Retinal pigment epithelial cell (primary cell): ENCODE results near the gene GSTT2B.
A peak's percentile ranks its signal among the peaks of the same experiment; 100 is the strongest.
"Not testable (repeated sequence)": the region's sequence is repeated elsewhere in the genome, so short reads cannot be mapped to it uniquely, and the experiment has no call there.

Source experiments
- DNase-seq: peaks from one replicate; pipeline ENCODE4 v3.0.0-alpha.2; 2010; ENCODE audit warnings: low read depth
- H3K4me3 ChIP-seq: 2 replicates; pipeline ENCODE4 v1.5.1; 2011; ENCODE audit warnings: mild to moderate bottlenecking, low read length, control low read depth, moderate library complexity
- TF ChIP-seq, protein P1 (sequence below): conservative IDR thresholded peaks from 2 replicates; pipeline ENCODE4 v1.5.1; 2011; ENCODE audit warnings: low read depth, low read length, control low read depth, inconsistent platforms

The GSTT2B gene

DNA sequence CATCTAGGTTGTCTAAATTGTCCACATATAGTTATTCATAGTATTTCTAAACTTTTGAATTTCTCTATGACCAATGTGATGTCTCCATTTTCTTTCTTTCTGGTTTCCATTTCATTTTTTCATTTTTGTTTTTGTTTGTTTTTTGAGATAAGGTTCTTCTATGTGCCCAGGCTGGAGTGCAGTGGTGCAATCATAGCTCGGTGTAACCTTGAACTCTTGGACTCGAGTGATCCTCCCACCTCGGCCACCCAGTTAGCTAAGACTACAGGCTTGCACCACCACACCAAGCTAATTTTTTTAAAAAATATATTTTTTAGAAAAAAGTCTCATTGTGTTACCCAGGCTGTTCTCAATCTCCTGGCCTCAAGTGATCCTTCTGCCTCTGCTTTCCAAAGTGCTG is 36.1 kb upstream of the GSTT2B start:
- TF ChIP-seq, protein P1, sequence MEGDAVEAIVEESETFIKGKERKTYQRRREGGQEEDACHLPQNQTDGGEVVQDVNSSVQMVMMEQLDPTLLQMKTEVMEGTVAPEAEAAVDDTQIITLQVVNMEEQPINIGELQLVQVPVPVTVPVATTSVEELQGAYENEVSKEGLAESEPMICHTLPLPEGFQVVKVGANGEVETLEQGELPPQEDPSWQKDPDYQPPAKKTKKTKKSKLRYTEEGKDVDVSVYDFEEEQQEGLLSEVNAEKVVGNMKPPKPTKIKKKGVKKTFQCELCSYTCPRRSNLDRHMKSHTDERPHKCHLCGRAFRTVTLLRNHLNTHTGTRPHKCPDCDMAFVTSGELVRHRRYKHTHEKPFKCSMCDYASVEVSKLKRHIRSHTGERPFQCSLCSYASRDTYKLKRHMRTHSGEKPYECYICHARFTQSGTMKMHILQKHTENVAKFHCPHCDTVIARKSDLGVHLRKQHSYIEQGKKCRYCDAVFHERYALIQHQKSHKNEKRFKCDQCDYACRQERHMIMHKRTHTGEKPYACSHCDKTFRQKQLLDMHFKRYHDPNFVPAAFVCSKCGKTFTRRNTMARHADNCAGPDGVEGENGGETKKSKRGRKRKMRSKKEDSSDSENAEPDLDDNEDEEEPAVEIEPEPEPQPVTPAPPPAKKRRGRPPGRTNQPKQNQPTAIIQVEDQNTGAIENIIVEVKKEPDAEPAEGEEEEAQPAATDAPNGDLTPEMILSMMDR, result no peak
- no peak overlapping the region for H3K4me3 ChIP-seq
- DNase-seq, result no peak

GRCh38 chr22:23993581-23994177 is 32.7 kb upstream of the GSTT2B start:
- H3K4me3 ChIP-seq, DNase-seq: not testable (repeated sequence)

DNA sequence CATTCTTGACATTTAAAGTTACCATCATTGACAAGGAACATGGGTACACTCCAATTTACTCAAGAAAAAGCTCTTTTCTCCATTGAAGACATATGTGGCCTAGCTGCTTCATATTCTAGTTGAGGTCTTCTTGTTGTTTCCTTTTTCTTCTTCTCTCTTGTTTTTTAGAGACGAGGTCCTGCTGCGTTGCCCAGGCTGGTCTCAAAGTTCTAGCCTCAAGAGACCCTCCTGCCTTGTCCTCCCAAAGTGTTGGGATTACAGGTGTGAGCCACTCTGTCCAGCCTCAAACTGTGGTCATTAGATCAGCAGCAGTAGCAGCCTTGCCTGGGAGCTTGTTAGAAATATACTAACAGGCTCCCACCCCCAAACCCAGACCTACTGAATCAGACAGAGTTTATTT is 32.1 kb upstream of the GSTT2B start:
- not testable (repeated sequence) for DNase-seq, H3K4me3 ChIP-seq

GRCh38 chr22:23989583-23990244 is 28.7 kb upstream of the GSTT2B start:
- H3K4me3 ChIP-seq, DNase-seq: not testable (repeated sequence)

- not testable (repeated sequence) for H3K4me3 ChIP-seq, DNase-seq
Observed at GRCh38 chr22:23986538-23987178, 25.7 kb upstream of the GSTT2B start.

GRCh38 chr22:23986089-23986488 is 25.1 kb upstream of the GSTT2B start:
- DNase-seq, H3K4me3 ChIP-seq: not testable (repeated sequence)

DNA sequence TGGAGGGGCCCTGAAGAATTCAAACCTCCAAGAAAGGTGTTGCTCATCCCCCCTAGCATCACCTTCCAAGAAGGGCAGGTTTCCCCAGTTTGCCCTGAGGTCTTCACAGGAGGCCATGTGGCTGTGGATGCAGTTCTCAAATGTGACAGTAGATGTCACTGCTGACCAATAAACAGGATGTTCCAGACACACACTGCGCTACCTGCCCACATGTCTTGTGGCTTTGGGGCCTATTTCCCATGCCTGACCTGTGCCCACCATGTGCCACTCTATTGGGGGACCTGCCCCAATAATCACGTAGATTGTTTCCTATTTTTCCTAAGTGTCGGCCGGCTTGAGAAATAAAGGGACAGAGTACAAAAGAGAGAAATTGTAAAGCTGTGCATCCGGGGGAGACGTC is 23.4 kb upstream of the GSTT2B start:
- H3K4me3 ChIP-seq, result no peak overlapping the region
- no peak for DNase-seq
- TF ChIP-seq, protein P1, result peak; percentile 57

DNA sequence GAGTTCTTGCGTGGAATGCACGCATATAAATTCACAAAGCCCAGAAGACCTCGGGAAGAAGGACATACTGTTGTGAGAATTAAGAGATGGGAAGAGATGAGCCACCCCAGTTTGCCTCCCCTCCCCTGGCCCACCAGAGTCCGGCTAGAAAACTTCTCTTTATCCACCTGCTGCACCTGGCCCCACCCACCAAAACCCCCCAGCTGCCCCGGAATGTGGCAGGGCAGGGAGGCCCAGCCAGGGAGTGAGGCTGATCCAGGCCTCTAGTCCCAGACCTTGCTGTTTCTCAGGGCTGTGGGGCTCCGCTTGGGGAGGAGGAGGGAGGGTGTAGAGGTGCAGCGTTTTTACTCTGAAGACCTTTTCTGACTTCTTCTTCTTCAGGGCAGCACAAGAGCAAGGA is 19.6 kb upstream of the GSTT2B start:
- not testable (repeated sequence) for DNase-seq, H3K4me3 ChIP-seq

DNA sequence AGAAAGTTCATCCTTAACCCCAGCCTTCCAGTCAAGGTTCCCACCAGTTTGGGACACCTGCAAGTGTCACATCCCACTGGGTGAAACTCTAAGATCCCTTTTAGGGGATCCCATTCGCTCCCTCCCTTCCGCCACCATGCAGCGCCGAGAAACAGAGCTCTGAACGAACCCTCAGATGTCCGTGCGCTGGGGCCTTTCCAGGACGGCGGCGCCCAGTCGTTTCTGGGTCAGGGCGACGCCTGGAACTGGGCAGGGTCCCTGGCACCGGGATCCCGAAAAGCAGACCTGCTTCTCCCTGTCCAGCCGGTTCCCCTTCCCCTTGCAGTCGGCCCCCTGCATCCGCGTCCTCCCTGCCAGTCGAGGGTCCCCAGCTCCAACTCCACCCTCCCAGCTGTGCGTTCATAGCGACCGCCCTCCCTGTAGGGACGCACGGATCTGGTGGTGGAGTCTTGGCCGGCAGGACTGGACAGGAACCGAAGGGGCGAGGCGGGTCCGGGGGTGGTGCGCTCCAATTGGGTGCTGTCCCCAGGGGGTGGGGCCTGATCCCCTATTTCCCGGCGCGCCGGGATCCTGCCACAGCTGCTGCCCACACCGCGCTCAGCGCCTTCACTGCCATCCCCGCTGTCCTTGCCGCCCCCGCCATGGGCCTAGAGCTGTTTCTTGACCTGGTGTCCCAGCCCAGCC is 18.7 kb upstream of the GSTT2B start, which contains the start of gene GSTT2:
Gene GSTT2 (plus strand): TSS at position 578 of the 684 bp plus-strand sequence.
- H3K4me3 ChIP-seq, DNase-seq: not testable (repeated sequence)

GRCh38 chr22:23977304-23977703 is 16.3 kb upstream of the GSTT2B start:
- not testable (repeated sequence) for DNase-seq, H3K4me3 ChIP-seq

- not testable (repeated sequence) for H3K4me3 ChIP-seq, DNase-seq
Observed at GRCh38 chr22:23974836-23975352, 13.9 kb upstream of the GSTT2B start.

- not testable (repeated sequence) for DNase-seq, H3K4me3 ChIP-seq
Observed at GRCh38 chr22:23974345-23974744, 13.3 kb upstream of the GSTT2B start, which contains the start of gene DDT. TSS of gene DDT (minus strand) at chr22:23974441. CDS start at chr22:23974414, 27 bp downstream.

- DNase-seq, H3K4me3 ChIP-seq: not testable (repeated sequence)
Observed at GRCh38 chr22:23971927-23972326, 10.9 kb upstream of the GSTT2B start.
